ENCODE measurements around the gene CD2AP. TPM values are rescaled to one million over a fixed set of nuclear protein-coding genes. Genes with fewer than 3 reads are reported as not detected.

CD2AP gene
- total and polyA plus RNA-seq, 2 experiments from 2014 or later: 13.2 to 22.8 TPM

DNA sequence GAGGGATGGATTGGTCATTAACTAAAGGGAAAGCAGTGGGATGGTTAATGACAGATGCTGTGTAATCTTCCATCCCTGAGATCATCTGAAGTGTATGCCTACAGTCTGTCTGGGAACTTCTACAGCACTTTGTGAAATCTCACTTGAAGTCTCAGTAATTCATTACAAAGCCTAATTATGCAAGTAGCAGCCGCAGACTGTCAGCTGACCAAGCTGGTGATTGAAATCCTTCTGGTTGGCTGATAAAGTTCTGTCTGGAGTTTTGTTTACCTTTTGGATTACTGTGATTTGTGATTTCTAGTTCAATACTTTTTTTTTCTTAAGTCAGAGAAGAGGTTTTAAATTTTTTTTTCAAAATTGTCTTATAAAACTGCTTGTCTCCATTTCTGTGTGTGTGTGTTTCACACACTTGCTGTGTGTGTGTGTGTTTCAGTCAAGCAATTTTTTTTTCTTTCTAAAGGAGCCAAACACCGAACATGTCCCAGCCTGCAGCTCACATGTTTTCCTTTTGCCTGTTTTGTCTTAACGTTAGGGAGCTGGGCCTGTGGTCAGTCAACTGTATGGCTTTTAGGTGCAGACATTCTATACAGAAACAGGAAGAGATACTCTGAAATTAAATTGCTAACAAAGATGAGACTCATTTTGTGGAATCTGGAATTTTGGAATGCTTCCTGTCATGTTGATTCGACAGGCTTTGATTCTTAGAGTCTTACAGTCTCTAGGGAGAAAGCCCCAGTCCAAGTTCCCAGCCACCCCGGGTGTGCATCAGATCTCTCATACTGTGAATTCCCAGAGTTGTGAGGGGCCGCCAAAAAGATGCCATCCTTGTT, 192.3 kb downstream of the CD2AP start:
- H3K27ac ChIP-seq: no peak overlapping the region
- no peak overlapping the region for H3K4me2 ChIP-seq (ENCODE audit: unreplicated experiment)
- WGBS, 2 experiments (ENCODE audit: low coverage in 1 of 2, low lambda C conversion rate in 2 of 2, missing lambda C conversion rate in 2 of 2): 0 to 5% methylated on average over 6 of the region's 6 CpGs
- H3K36me3 ChIP-seq (ENCODE audit: low read depth): no peaks in the 10 kb centered on the region
- no peaks in the 10 kb centered on the region for H3K9me3 ChIP-seq (ENCODE audit: low read depth)
- in situ Hi-C loops (cut with MboI): no loop called here
- H3F3A ChIP-seq (ENCODE audit: insufficient read depth): no peaks in the 10 kb centered on the region
- peak; percentile 2 for DNase-seq
- TF ChIP-seq EZH2phosphoT487 (IDR thresholded peaks at IDR 0.05; ENCODE audit: insufficient read depth, low read depth) (no peak), EZH2 (IDR thresholded peaks at IDR 0.05; ENCODE audit: insufficient read depth, poor library complexity, severe bottlenecking) (no peak)
- no peaks in the 10 kb centered on the region for H3K9me2 ChIP-seq (ENCODE audit: insufficient read depth)
- H3K9ac ChIP-seq: no peak overlapping the region
- H4K20me1 ChIP-seq (ENCODE audit: insufficient read depth): no peaks in the 10 kb centered on the region
- no peak overlapping the region for H2AFZ ChIP-seq
- no peaks in the 10 kb centered on the region for H3K79me2 ChIP-seq (ENCODE audit: insufficient read depth)
- peaks cover 8% of the 10 kb centered on the region for H3K27me3 ChIP-seq (replicated peaks; ENCODE audit: insufficient read depth)
- no peaks in the 10 kb centered on the region for H3K4me1 ChIP-seq (ENCODE audit: insufficient read depth)
- no peak overlapping the region for H3K4me3 ChIP-seq

DNA sequence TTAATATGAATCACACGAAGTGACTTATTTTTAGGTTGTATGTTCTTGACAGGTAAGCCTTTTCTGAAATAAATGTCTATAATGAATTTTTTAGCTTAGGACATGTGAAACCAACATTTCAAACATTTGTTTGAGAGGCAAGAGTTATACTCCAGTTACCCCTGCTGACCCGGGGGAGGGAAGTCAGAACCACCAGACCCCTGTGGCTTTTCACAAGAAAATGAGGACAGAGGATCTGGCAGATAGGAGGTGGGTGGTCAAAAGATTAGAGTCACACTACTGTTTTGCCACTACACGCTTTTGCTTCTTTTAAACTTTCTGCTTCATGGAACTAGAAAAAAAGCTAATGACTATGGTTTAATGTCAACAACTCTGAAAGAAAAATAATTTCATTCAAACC, 193.3 kb downstream of the CD2AP start:
- WGBS, 2 experiments (ENCODE audit: low coverage in 1 of 2, low lambda C conversion rate in 2 of 2, missing lambda C conversion rate in 2 of 2): 18 to 23% methylated on average over 3 of the region's 3 CpGs
- DNase-seq: no peak
- H3K4me1 ChIP-seq (ENCODE audit: insufficient read depth): no peaks in the 10 kb centered on the region
- H3K36me3 ChIP-seq (ENCODE audit: low read depth): no peaks in the 10 kb centered on the region
- no peak overlapping the region for H3K9ac ChIP-seq
- H3F3A ChIP-seq (ENCODE audit: insufficient read depth): no peaks in the 10 kb centered on the region
- H3K9me3 ChIP-seq (ENCODE audit: low read depth): no peaks in the 10 kb centered on the region
- H3K4me3 ChIP-seq: no peak overlapping the region
- peaks cover 8% of the 10 kb centered on the region for H3K27me3 ChIP-seq (replicated peaks; ENCODE audit: insufficient read depth)
- H3K9me2 ChIP-seq (ENCODE audit: insufficient read depth): no peaks in the 10 kb centered on the region
- no peak overlapping the region for H2AFZ ChIP-seq
- no peak overlapping the region for H3K27ac ChIP-seq
- no peak overlapping the region for H3K4me2 ChIP-seq (ENCODE audit: unreplicated experiment)
- H3K79me2 ChIP-seq (ENCODE audit: insufficient read depth): no peaks in the 10 kb centered on the region
- in situ Hi-C loops (cut with MboI): no loop called here
- H4K20me1 ChIP-seq (ENCODE audit: insufficient read depth): no peaks in the 10 kb centered on the region
- TF ChIP-seq EZH2phosphoT487 (IDR thresholded peaks at IDR 0.05; ENCODE audit: insufficient read depth, low read depth) (no peak), EZH2 (IDR thresholded peaks at IDR 0.05; ENCODE audit: insufficient read depth, poor library complexity, severe bottlenecking) (no peak)

DNA sequence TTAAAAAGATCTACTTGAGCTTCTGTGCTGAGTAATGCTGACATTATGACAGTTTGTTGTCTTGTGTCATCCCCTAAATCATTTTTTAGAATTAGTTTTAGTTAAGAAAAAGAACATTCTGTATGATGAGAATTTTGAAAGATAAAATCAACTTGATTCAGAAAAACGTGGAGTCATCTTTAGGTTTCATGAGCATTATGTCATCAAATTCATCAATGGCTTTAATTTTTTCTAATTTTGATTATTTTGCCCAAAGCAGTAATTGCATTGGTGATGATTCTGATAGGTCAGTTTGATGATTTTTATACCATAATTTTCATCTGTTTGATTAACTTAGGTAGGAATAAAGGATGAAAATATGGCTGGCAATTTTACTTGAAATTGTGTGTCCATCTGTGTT, 194.2 kb downstream of the CD2AP start:
- Histone ChIP-seq H3K4me2 (ENCODE audit: unreplicated experiment) (no peak overlapping the region), H3K27ac (no peak overlapping the region), H2AFZ (no peak overlapping the region), H3K4me1 (ENCODE audit: insufficient read depth) (no peaks in the 10 kb centered on the region), H3K27me3 (replicated peaks; ENCODE audit: insufficient read depth) (peaks cover 8% of the 10 kb centered on the region), H3K4me3 (no peak overlapping the region), H3K9me3 (ENCODE audit: low read depth) (no peaks in the 10 kb centered on the region), H3K9ac (no peak overlapping the region), H3F3A (ENCODE audit: insufficient read depth) (no peaks in the 10 kb centered on the region), H3K9me2 (ENCODE audit: insufficient read depth) (no peaks in the 10 kb centered on the region), H3K79me2 (ENCODE audit: insufficient read depth) (no peaks in the 10 kb centered on the region), H3K36me3 (ENCODE audit: low read depth) (no peaks in the 10 kb centered on the region), H4K20me1 (ENCODE audit: insufficient read depth) (no peaks in the 10 kb centered on the region)
- DNase-seq: no peak
- TF ChIP-seq EZH2 (IDR thresholded peaks at IDR 0.05; ENCODE audit: insufficient read depth, poor library complexity, severe bottlenecking) (no peak), EZH2phosphoT487 (IDR thresholded peaks at IDR 0.05; ENCODE audit: insufficient read depth, low read depth) (no peak)
- 0 to 4% methylated on average over 1 of the region's 1 CpG for WGBS, 2 experiments (ENCODE audit: low coverage in 1 of 2, low lambda C conversion rate in 2 of 2, missing lambda C conversion rate in 2 of 2)
- in situ Hi-C loops (cut with MboI): no loop called here

DNA sequence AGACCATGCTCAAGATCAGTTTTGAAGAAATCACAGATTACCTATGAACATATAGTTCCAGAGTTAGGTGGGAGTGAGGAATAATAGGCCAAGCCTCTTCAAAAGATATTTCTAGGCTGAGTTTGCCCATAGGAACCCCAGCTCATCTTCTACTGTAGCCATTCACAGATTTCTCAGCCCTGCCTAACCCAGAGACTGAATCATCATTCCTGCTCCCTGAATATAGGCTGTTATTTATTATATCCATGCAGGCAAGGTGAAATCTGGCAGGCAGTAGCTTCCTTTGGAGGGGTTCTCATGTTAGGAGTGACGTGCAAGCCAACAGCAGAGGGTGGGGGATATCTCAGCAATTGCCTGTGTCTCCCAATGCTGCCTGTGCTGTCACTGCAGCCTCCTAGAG, 195.2 kb downstream of the CD2AP start:
- Histone ChIP-seq H3K9ac (no peak overlapping the region), H3K27ac (no peak overlapping the region), H3K36me3 (ENCODE audit: low read depth) (no peaks in the 10 kb centered on the region), H4K20me1 (ENCODE audit: insufficient read depth) (no peaks in the 10 kb centered on the region), H3K4me2 (ENCODE audit: unreplicated experiment) (no peak overlapping the region), H3K9me2 (ENCODE audit: insufficient read depth) (no peaks in the 10 kb centered on the region), H3K9me3 (ENCODE audit: low read depth) (no peaks in the 10 kb centered on the region), H3K79me2 (ENCODE audit: insufficient read depth) (no peaks in the 10 kb centered on the region), H2AFZ (no peak overlapping the region), H3F3A (ENCODE audit: insufficient read depth) (no peaks in the 10 kb centered on the region), H3K4me3 (no peak overlapping the region), H3K4me1 (ENCODE audit: insufficient read depth) (no peaks in the 10 kb centered on the region), H3K27me3 (replicated peaks; ENCODE audit: insufficient read depth) (peaks cover 2% of the 10 kb centered on the region)
- DNase-seq: no peak
- in situ Hi-C loops (cut with MboI): no loop called here
- TF ChIP-seq EZH2phosphoT487 (IDR thresholded peaks at IDR 0.05; ENCODE audit: insufficient read depth, low read depth): no peak
- 18 to 25% methylated on average over 1 of the region's 1 CpG for WGBS, 2 experiments (ENCODE audit: low coverage in 1 of 2, low lambda C conversion rate in 2 of 2, missing lambda C conversion rate in 2 of 2)
